Activated CD4-positive, alpha-beta T cell treated with anti-CD3 and anti-CD28 coated beads, Interleukin-2, amount 10 ng/mL, durations not matched to agents 7 days and 5 days (primary cell): ENCODE results near the gene MED4. TPM values are rescaled to one million over a fixed set of nuclear protein-coding genes. Genes with fewer than 3 reads are reported as not detected.
"Not testable (repeated sequence)": the region's sequence is repeated elsewhere in the genome, so short reads cannot be mapped to it uniquely, and the experiment has no call there.

ENCODE experiments used
- CTCF ChIA-PET: fragments of 350-600 bp; sonication (Branson Sonifier 250); formaldehyde crosslinking; loops from one replicate; lab custom pipeline; 2021; ENCODE audit warnings: antibody characterized with exemption; lab: Charles Lee
- POLR2A ChIA-PET: fragments of 350-600 bp; sonication (Branson Sonifier 250); formaldehyde crosslinking; loops from one replicate; lab custom pipeline; 2021; ENCODE audit warnings: antibody characterized with exemption; lab: Charles Lee
- DNase-seq: peaks from one replicate; pipeline ENCODE4 v3.0.0-alpha.2; 2020
- H3K27ac Mint-ChIP-seq: one replicate; pipeline ENCODE4 v1.8.0; 2021; ENCODE audit warnings: mild to moderate bottlenecking, moderate library complexity, mixed read lengths
- H3K27me3 Mint-ChIP-seq: one replicate; pipeline ENCODE4 v1.8.0; 2021; ENCODE audit warnings: mixed read lengths
- H3K36me3 Mint-ChIP-seq: one replicate; pipeline ENCODE4 v1.8.0; 2021; ENCODE audit warnings: low read depth, mixed read lengths
- H3K4me1 Mint-ChIP-seq: one replicate; pipeline ENCODE4 v1.8.0; 2021; ENCODE audit warnings: mixed read lengths
- H3K4me3 Mint-ChIP-seq: one replicate; pipeline ENCODE4 v1.8.0; 2021; ENCODE audit warnings: mild to moderate bottlenecking, moderate library complexity, mixed read lengths
- H3K9me3 Mint-ChIP-seq: one replicate; pipeline ENCODE4 v1.8.0; 2021; ENCODE audit warnings: mixed read lengths
- total RNA-seq, 2 experiments: library from RNA; stranded (reverse); gene quantifications; one replicate each; pipeline ENCODE4 v1.2.3, GENCODE V29; 2021

The MED4 gene
- total RNA-seq, 2 experiments from 2014 or later = 63.1 to 72.2 TPM

- Mint-ChIP-seq H3K27me3 (no peaks in the 10 kb centered on the region), H3K4me1 (peaks cover 12% of the 10 kb centered on the region), H3K36me3 (peaks cover 57% of the 10 kb centered on the region), H3K4me3 (no peak overlapping the region), H3K9me3 (no peaks in the 10 kb centered on the region), H3K27ac (no peak overlapping the region)
- DNase-seq = no peak
- ChIA-PET CTCF (no interaction called here), POLR2A (no interaction called here)
These were observed 13.2 kb downstream of the MED4 start for GRCh38 chr13:48081739-48082138.

GRCh38 chr13:48078251-48078656 is 16.6 kb downstream of the MED4 start:
- DNase-seq = peak; percentile 54
- peaks cover 12% of the 10 kb centered on the region for H3K4me1 Mint-ChIP-seq
- H3K27me3 Mint-ChIP-seq = no peaks in the 10 kb centered on the region
- H3K27ac Mint-ChIP-seq = no peak overlapping the region
- H3K36me3 Mint-ChIP-seq = peaks cover 70% of the 10 kb centered on the region
- H3K4me3 Mint-ChIP-seq = no peak overlapping the region
- ChIA-PET POLR2A (no interaction called here), CTCF (interaction anchor here (0.6 to 1.8 kb wide), 5 partner anchors 16 to 727 kb away, joined by 3 to 11 read pairs (median 5); partner anchors contain the start of genes MED4 and NUDT15)
- H3K9me3 Mint-ChIP-seq = peaks cover 8% of the 10 kb centered on the region

- H3K27ac Mint-ChIP-seq = no peak overlapping the region
- peaks cover 38% of the 10 kb centered on the region for H3K9me3 Mint-ChIP-seq
- peaks cover 10% of the 10 kb centered on the region for H3K4me1 Mint-ChIP-seq
- no peak for DNase-seq
- ChIA-PET CTCF (interaction anchor here (2.5 kb wide), 1 partner anchor 37 kb away, joined by 13 read pairs; the partner anchor contains the start of gene NUDT15), POLR2A (no interaction called here)
- H3K4me3 Mint-ChIP-seq = no peak overlapping the region
- H3K27me3 Mint-ChIP-seq = no peaks in the 10 kb centered on the region
- H3K36me3 Mint-ChIP-seq = peaks cover 86% of the 10 kb centered on the region
These were observed 20.9 kb downstream of the MED4 start for GRCh38 chr13:48074006-48074405.

GRCh38 chr13:48072787-48073186 is 22.1 kb downstream of the MED4 start:
- Mint-ChIP-seq H3K36me3 (peaks cover 90% of the 10 kb centered on the region), H3K27ac (peak overlapping the region; percentile 44), H3K9me3 (peaks cover 46% of the 10 kb centered on the region), H3K27me3 (no peaks in the 10 kb centered on the region), H3K4me1 (peaks cover 4% of the 10 kb centered on the region), H3K4me3 (no peak overlapping the region)
- DNase-seq = no peak
- CTCF ChIA-PET = interaction anchor here (2.5 kb wide), 1 partner anchor 35 kb away, joined by 13 read pairs; the partner anchor contains the start of gene NUDT15
- POLR2A ChIA-PET = no interaction called here

GRCh38 chr13:48072304-48072703 is 22.6 kb downstream of the MED4 start:
- H3K9me3 Mint-ChIP-seq = peaks cover 49% of the 10 kb centered on the region
- DNase-seq = no peak
- H3K36me3 Mint-ChIP-seq = peaks cover 94% of the 10 kb centered on the region
- H3K27me3 Mint-ChIP-seq = no peaks in the 10 kb centered on the region
- POLR2A ChIA-PET = no interaction called here
- no peak overlapping the region for H3K4me3 Mint-ChIP-seq
- H3K4me1 Mint-ChIP-seq = peaks cover 4% of the 10 kb centered on the region
- CTCF ChIA-PET = interaction anchor here (0.5 to 2.5 kb wide), 2 partner anchors 23 to 35 kb away, joined by 3 to 13 read pairs; partner anchors contain the start of genes MED4 and NUDT15
- peak overlapping the region; percentile 44 for H3K27ac Mint-ChIP-seq

- Mint-ChIP-seq H3K36me3 (peaks cover 97% of the 10 kb centered on the region), H3K4me1 (peaks cover 14% of the 10 kb centered on the region), H3K27ac (no peak overlapping the region), H3K4me3 (no peak overlapping the region), H3K9me3 (peaks cover 52% of the 10 kb centered on the region), H3K27me3 (no peaks in the 10 kb centered on the region)
- POLR2A ChIA-PET = no interaction called here
- no peak for DNase-seq
- CTCF ChIA-PET = interaction anchor here (2.1 kb wide), 1 partner anchor 33 kb away, joined by 9 read pairs; the partner anchor contains the start of gene NUDT15
These were observed 24.0 kb downstream of the MED4 start for GRCh38 chr13:48070942-48071341.

- Mint-ChIP-seq H3K4me1 (peaks cover 14% of the 10 kb centered on the region), H3K4me3 (no peak overlapping the region), H3K27me3 (no peaks in the 10 kb centered on the region), H3K9me3 (peaks cover 48% of the 10 kb centered on the region), H3K36me3 (peaks cover 95% of the 10 kb centered on the region), H3K27ac (no peak overlapping the region)
- DNase-seq = no peak
- POLR2A ChIA-PET = no interaction called here
- CTCF ChIA-PET = interaction anchor here (2.1 kb wide), 1 partner anchor 32 kb away, joined by 9 read pairs; the partner anchor contains the start of gene NUDT15
These were observed 25.3 kb downstream of the MED4 start for GRCh38 chr13:48069573-48069972.

- CTCF ChIA-PET = no interaction called here
- Mint-ChIP-seq H3K27ac (no peak overlapping the region), H3K9me3 (peaks cover 46% of the 10 kb centered on the region), H3K36me3 (peaks cover 90% of the 10 kb centered on the region), H3K4me3 (no peak overlapping the region), H3K27me3 (no peaks in the 10 kb centered on the region), H3K4me1 (peaks cover 14% of the 10 kb centered on the region)
- POLR2A ChIA-PET = no interaction called here
- no peak for DNase-seq
These were observed 26.0 kb downstream of the MED4 start for GRCh38 chr13:48068952-48069351.

GRCh38 chr13:48068036-48068435 is 26.9 kb downstream of the MED4 start:
- no peak for DNase-seq
- H3K27me3 Mint-ChIP-seq = no peaks in the 10 kb centered on the region
- ChIA-PET POLR2A (no interaction called here), CTCF (interaction anchor here (1.9 kb wide), 1 partner anchor 26 kb away, joined by 5 read pairs; the partner anchor contains the start of gene MED4)
- H3K9me3 Mint-ChIP-seq = peaks cover 42% of the 10 kb centered on the region
- H3K4me1 Mint-ChIP-seq = peaks cover 14% of the 10 kb centered on the region
- peaks cover 81% of the 10 kb centered on the region for H3K36me3 Mint-ChIP-seq
- no peak overlapping the region for H3K27ac Mint-ChIP-seq
- no peak overlapping the region for H3K4me3 Mint-ChIP-seq

GRCh38 chr13:48066310-48066989 is 28.5 kb downstream of the MED4 start:
- no peak overlapping the region for H3K4me3 Mint-ChIP-seq
- H3K9me3 Mint-ChIP-seq = peaks cover 34% of the 10 kb centered on the region
- peak overlapping the region; percentile 58 for H3K27ac Mint-ChIP-seq
- peaks cover 67% of the 10 kb centered on the region for H3K36me3 Mint-ChIP-seq
- ChIA-PET CTCF (interaction anchor here (1.9 kb wide), 1 partner anchor 28 kb away, joined by 5 read pairs; the partner anchor contains the start of gene MED4), POLR2A (no interaction called here)
- peaks cover 14% of the 10 kb centered on the region for H3K4me1 Mint-ChIP-seq
- DNase-seq = peak; percentile 48
- no peaks in the 10 kb centered on the region for H3K27me3 Mint-ChIP-seq

GRCh38 chr13:48059951-48060350 is 35.0 kb downstream of the MED4 start:
- H3K27ac Mint-ChIP-seq, H3K4me3 Mint-ChIP-seq, POLR2A ChIA-PET, H3K27me3 Mint-ChIP-seq, DNase-seq, H3K9me3 Mint-ChIP-seq, H3K4me1 Mint-ChIP-seq: not testable (repeated sequence)
- H3K36me3 Mint-ChIP-seq = peaks cover 24% of the 10 kb centered on the region
- CTCF ChIA-PET = interaction anchor here (0.6 kb wide), 1 partner anchor 12 kb away, joined by 3 read pairs; no protein-coding TSS in a partner anchor

GRCh38 chr13:48058536-48058935 is 36.4 kb downstream of the MED4 start:
- H3K27ac Mint-ChIP-seq, H3K27me3 Mint-ChIP-seq, H3K9me3 Mint-ChIP-seq, DNase-seq, POLR2A ChIA-PET, H3K4me1 Mint-ChIP-seq, CTCF ChIA-PET, H3K4me3 Mint-ChIP-seq: not testable (repeated sequence)
- H3K36me3 Mint-ChIP-seq = peaks cover 20% of the 10 kb centered on the region

GRCh38 chr13:48055712-48056111 is 39.2 kb downstream of the MED4 start:
- no peak overlapping the region for H3K4me3 Mint-ChIP-seq
- ChIA-PET CTCF (no interaction called here), POLR2A (no interaction called here)
- H3K4me1 Mint-ChIP-seq = no peaks in the 10 kb centered on the region
- no peaks in the 10 kb centered on the region for H3K27me3 Mint-ChIP-seq
- no peaks in the 10 kb centered on the region for H3K9me3 Mint-ChIP-seq
- peaks cover 32% of the 10 kb centered on the region for H3K36me3 Mint-ChIP-seq
- H3K27ac Mint-ChIP-seq = no peak overlapping the region
- no peak for DNase-seq
